SK-N-SH (cell line): ENCODE results near the gene BRINP3. TPM values are rescaled to one million over a fixed set of nuclear protein-coding genes. Genes with fewer than 3 reads are reported as not detected.

Experiments used
- CTCF ChIA-PET: fragments of 300-600, 350-600 bp; formaldehyde crosslinking; extraction: SDS; loops from one replicate; lab custom pipeline; 2021; lab: Yijun Ruan, JAX
- POLR2A ChIA-PET: fragments of 350-600 bp; sonication (Branson Sonifier 250); formaldehyde crosslinking; extraction: SDS; loops from one replicate; lab custom pipeline; 2020; ENCODE audit warnings: antibody characterized with exemption, inconsistent platforms; lab: Yijun Ruan, JAX
- DNase-seq: peaks from one replicate; pipeline ENCODE4 v3.0.0; 2012
- H2AFZ ChIP-seq: fragments of 200-600 bp; sonication (generic); 2 replicates; pipeline ENCODE4 v1.8.1; 2016; ENCODE audit warnings: antibody characterized with exemption, mild to moderate bottlenecking, low read depth
- H3F3A ChIP-seq: fragments of 200-600 bp; sonication (generic); replicated peaks from 2 replicates; pipeline ENCODE3; 2016; ENCODE audit warnings: antibody characterized with exemption, mild to moderate bottlenecking; ENCODE audit not compliant: insufficient read depth
- H3K27ac ChIP-seq, 2 experiments: fragments of 200-500 bp in 1 of 2; fragments of 200-600 bp in 1 of 2; sonication (Bioruptor generic) in 1 of 2; sonication (generic), shearing (Covaris generic) in 1 of 2; 2 replicates each; pipeline versions ENCODE4 v1.5.1 to v1.6.1; 2014 to 2016; ENCODE audit warnings: low read depth in 2 of 2, inconsistent platforms in 1 of 2, low read length in 1 of 2, mild to moderate bottlenecking in 1 of 2, mixed read lengths in 1 of 2
- H3K27me3 ChIP-seq: fragments of 200-600 bp; sonication (generic), shearing (Covaris generic); 2 replicates; pipeline ENCODE4 v1.6.1; 2016; ENCODE audit warnings: mixed run types; ENCODE audit not compliant: insufficient read depth
- H3K36me3 ChIP-seq, 2 experiments: fragments of 200-500 bp in 1 of 2; fragments of 200-600 bp in 1 of 2; sonication (Bioruptor generic) in 1 of 2; sonication (generic) in 1 of 2; replicated peaks in 1 of 2; 2 replicates each; pipeline versions ENCODE3 to v1.5.1; 2014 to 2016; ENCODE audit warnings: low read length in 1 of 2, mild to moderate bottlenecking in 1 of 2; ENCODE audit not compliant: insufficient read depth in 2 of 2, control insufficient read depth in 1 of 2
- H3K4me1 ChIP-seq, 2 experiments: fragments of 200-500 bp in 1 of 2; fragments of 200-600 bp in 1 of 2; sonication (Bioruptor generic) in 1 of 2; sonication (generic), shearing (Covaris generic) in 1 of 2; 2 replicates each; pipeline versions ENCODE4 v1.5.1 to v1.6.1; 2014 to 2016; ENCODE audit warnings: low read depth in 1 of 2, low read length in 1 of 2, mixed run types in 1 of 2; ENCODE audit not compliant: insufficient read depth in 2 of 2, control insufficient read depth in 1 of 2
- H3K4me2 ChIP-seq: fragments of 200-600 bp; sonication (generic), shearing (Covaris generic); 2 replicates; pipeline ENCODE4 v1.6.1; 2017; ENCODE audit warnings: mixed run types
- H3K4me3 ChIP-seq, 2 experiments: fragments of 200-500 bp in 1 of 2; fragments of 200-600 bp in 1 of 2; sonication (Bioruptor generic) in 1 of 2; sonication (generic), shearing (Covaris generic) in 1 of 2; 2 replicates each; pipeline versions ENCODE4 v1.5.1 to v1.8.1; 2014 to 2016; ENCODE audit warnings: low read depth in 2 of 2, inconsistent platforms in 1 of 2, low read length in 1 of 2, mild to moderate bottlenecking in 1 of 2, mixed read lengths in 1 of 2, moderate library complexity in 1 of 2
- H3K79me2 ChIP-seq: fragments of 200-600 bp; sonication (generic); 2 replicates; pipeline ENCODE4 v1.8.1; 2017; ENCODE audit warnings: mild to moderate bottlenecking; ENCODE audit not compliant: insufficient read depth
- H3K9ac ChIP-seq: fragments of 200-600 bp; sonication (generic); 2 replicates; pipeline ENCODE4 v1.6.1; 2017; ENCODE audit warnings: mixed run types
- H3K9me2 ChIP-seq: fragments of 200-600 bp; sonication (generic); 2 replicates; pipeline ENCODE4 v1.6.1; 2017; ENCODE audit warnings: mixed run types
- H3K9me3 ChIP-seq: fragments of 200-600 bp; sonication (generic); 2 replicates; pipeline ENCODE4 v1.6.1; 2017; ENCODE audit warnings: mixed run types, mild to moderate bottlenecking, moderate library complexity
- H4K20me1 ChIP-seq: fragments of 200-600 bp; sonication (generic); 2 replicates; pipeline ENCODE4 v1.6.1; 2017; ENCODE audit warnings: mild to moderate bottlenecking, mixed run types; ENCODE audit not compliant: insufficient read depth
- CHD2 ChIP-seq: fragments of 150-350 bp; IDR thresholded peaks from 2 replicates; pipeline ENCODE4 v1.6.1; 2018; ENCODE audit warnings: low read length; ENCODE audit not compliant: partially characterized antibody
- ELF1 ChIP-seq: IDR thresholded peaks from 2 replicates; pipeline ENCODE4 v1.4.0; 2012
- EZH2phosphoT487 ChIP-seq: fragments of 200-600 bp; sonication (generic); IDR thresholded peaks from 2 replicates; pipeline ENCODE4 v1.6.1; 2017; ENCODE audit warnings: low read depth, mixed run types, mild to moderate bottlenecking, antibody characterized with exemption, moderate library complexity, borderline replicate concordance
- FOXJ3 ChIP-seq: sonication (generic); formaldehyde crosslinking; IDR thresholded peaks from 2 replicates; pipeline ENCODE4 v1.5.1; 2020; ENCODE audit warnings: mild to moderate bottlenecking, missing genetic modification reagents
- FOXM1 ChIP-seq: IDR thresholded peaks from 2 replicates; pipeline ENCODE4 v1.4.0; 2012; ENCODE audit warnings: low read depth, mild to moderate bottlenecking
- JUND ChIP-seq: IDR thresholded peaks from 2 replicates; pipeline ENCODE4 v1.4.0; 2012
- MXI1 ChIP-seq: IDR thresholded peaks from 2 replicates; pipeline ENCODE4 v1.6.1; 2012; ENCODE audit warnings: mild to moderate bottlenecking, low read depth, low read length, improper control_type of control experiment
- WGBS: methylation state at CpG from one replicate; pipeline ENCODE4 v1.1.6; 2017; ENCODE audit warnings: low lambda C conversion rate; 5-methylcytosine and 5-hydroxymethylcytosine counted together
- polyA plus RNA-seq, 3 experiments: library from polyadenylated mRNA; depleted of rRNA; stranded (reverse); fragments of >200 nt; gene quantifications; 2 replicates each; pipeline ENCODE4 v1.2.3, GENCODE V29; 2012
- TF ChIP-seq, protein P1 (sequence below): fragments of 150-350 bp; IDR thresholded peaks from 2 replicates; pipeline ENCODE4 v1.6.1; 2017; ENCODE audit warnings: antibody characterized with exemption, low read length, low read depth, borderline replicate concordance
- TF ChIP-seq, protein P2 (sequence below): IDR thresholded peaks from 2 replicates; pipeline ENCODE4 v1.4.0; 2012; ENCODE audit warnings: low read depth
- TF ChIP-seq, protein P3 (sequence below): fragments of 150-350 bp; IDR thresholded peaks from 2 replicates; pipeline ENCODE4 v1.6.1; 2016; ENCODE audit warnings: mild to moderate bottlenecking, low read depth, low read length
- TF ChIP-seq, protein P4 (sequence below): IDR thresholded peaks from 2 replicates; pipeline ENCODE4 v1.4.0; 2012; ENCODE audit warnings: low read depth, borderline replicate concordance

Gene BRINP3
- polyA plus RNA-seq, 1 of the 3 experiments (the other 2 are of a cell fraction): not detected

DNA sequence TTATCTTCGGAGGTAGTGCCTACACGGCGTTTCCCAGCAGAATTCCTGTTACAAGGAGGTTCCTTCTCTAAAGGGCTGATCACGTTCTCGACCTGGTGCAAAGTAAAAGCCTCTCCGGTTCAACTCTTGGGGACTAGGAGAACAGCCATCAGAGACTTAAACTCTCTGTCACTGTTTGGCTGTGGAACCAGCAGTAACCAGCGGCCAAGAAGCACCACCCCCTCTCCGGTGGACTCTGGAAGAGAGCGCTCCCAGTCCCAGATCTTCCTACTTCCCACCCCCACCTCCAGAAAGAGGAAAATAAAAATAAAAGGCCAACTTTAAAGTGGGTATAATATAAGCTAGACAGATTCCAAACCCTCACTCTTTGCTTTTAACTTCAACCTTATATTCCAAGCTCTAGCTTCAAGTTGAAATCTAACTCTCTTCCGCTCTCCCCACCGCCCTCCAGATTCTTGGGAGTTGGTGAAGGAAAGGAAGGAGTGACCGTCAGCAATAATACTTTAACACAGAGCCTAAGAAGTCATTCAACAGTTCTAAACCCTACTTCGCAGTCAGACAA is 2.9 kb downstream of the BRINP3 start:
- H3K36me3 ChIP-seq: no peaks in the 10 kb centered on the region
- H3K4me2 ChIP-seq: no peak overlapping the region
- H3K9me2 ChIP-seq: no peaks in the 10 kb centered on the region
- 73% methylated on average over 13 of the region's 13 CpGs for WGBS
- H2AFZ ChIP-seq: no peak overlapping the region
- TF ChIP-seq JUND (no peak), ELF1 (no peak), FOXM1 (no peak), CHD2 (no peak), FOXJ3 (CRISPR knock-in tag) (no peak)
- TF ChIP-seq, protein P1, sequence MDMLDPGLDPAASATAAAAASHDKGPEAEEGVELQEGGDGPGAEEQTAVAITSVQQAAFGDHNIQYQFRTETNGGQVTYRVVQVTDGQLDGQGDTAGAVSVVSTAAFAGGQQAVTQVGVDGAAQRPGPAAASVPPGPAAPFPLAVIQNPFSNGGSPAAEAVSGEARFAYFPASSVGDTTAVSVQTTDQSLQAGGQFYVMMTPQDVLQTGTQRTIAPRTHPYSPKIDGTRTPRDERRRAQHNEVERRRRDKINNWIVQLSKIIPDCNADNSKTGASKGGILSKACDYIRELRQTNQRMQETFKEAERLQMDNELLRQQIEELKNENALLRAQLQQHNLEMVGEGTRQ: no peak
- TF ChIP-seq, protein P2, sequence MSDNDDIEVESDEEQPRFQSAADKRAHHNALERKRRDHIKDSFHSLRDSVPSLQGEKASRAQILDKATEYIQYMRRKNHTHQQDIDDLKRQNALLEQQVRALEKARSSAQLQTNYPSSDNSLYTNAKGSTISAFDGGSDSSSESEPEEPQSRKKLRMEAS: no peak
- no peaks in the 10 kb centered on the region for H3F3A ChIP-seq
- no peak overlapping the region for H3K4me3 ChIP-seq
- no peaks in the 10 kb centered on the region for H3K79me2 ChIP-seq
- H3K27me3 ChIP-seq: no peaks in the 10 kb centered on the region
- DNase-seq: no peak
- no peaks in the 10 kb centered on the region for H3K9me3 ChIP-seq
- no peak overlapping the region for H3K9ac ChIP-seq
- no peaks in the 10 kb centered on the region for H4K20me1 ChIP-seq
- no peak overlapping the region for H3K27ac ChIP-seq
- CTCF ChIA-PET: interaction anchor here (1.0 to 1.2 kb wide), 2 partner anchors 19 to 39 kb away, joined by 3 read pairs; no protein-coding TSS in a partner anchor
- POLR2A ChIA-PET: no interaction called here
- H3K4me1 ChIP-seq: peaks cover 0 to 6% of the 10 kb centered on the region in 2 experiments; a peak in 2 of 4 replicates

DNA sequence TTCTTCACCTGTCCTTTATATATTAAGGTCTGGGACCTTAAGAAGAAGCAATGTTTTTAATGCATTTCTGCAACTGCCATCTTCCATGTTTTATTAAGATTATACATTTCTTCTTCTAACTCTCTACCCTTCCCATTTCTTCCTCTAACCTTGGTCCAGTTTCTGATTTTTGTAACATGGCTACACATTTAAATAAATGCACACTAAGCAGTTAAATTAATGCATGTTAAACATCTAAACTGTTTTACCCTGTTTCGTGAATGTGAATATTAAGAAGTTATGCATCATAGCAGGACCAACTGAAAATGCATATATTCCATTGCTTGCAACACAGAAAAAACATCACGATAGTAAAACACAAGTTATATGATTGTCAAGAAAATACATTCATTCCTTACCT is 3.7 kb downstream of the BRINP3 start:
- H3K27me3 ChIP-seq: no peaks in the 10 kb centered on the region
- no peaks in the 10 kb centered on the region for H3K9me3 ChIP-seq
- WGBS: 52% methylated on average over 2 of the region's 2 CpGs
- no peaks in the 10 kb centered on the region for H3K9me2 ChIP-seq
- POLR2A ChIA-PET: no interaction called here
- no peaks in the 10 kb centered on the region for H3F3A ChIP-seq
- H3K36me3 ChIP-seq: no peaks in the 10 kb centered on the region
- CTCF ChIA-PET: interaction anchor here (0.6 kb wide), 1 partner anchor 1511 kb away, joined by 3 read pairs; no protein-coding TSS in a partner anchor
- no peak overlapping the region for H2AFZ ChIP-seq
- TF ChIP-seq, protein P3, sequence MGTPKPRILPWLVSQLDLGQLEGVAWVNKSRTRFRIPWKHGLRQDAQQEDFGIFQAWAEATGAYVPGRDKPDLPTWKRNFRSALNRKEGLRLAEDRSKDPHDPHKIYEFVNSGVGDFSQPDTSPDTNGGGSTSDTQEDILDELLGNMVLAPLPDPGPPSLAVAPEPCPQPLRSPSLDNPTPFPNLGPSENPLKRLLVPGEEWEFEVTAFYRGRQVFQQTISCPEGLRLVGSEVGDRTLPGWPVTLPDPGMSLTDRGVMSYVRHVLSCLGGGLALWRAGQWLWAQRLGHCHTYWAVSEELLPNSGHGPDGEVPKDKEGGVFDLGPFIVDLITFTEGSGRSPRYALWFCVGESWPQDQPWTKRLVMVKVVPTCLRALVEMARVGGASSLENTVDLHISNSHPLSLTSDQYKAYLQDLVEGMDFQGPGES: no peak
- no peak for TF ChIP-seq FOXJ3 (CRISPR knock-in tag)
- TF ChIP-seq EZH2phosphoT487: no peak
- no peak for TF ChIP-seq JUND
- TF ChIP-seq, protein P4, sequence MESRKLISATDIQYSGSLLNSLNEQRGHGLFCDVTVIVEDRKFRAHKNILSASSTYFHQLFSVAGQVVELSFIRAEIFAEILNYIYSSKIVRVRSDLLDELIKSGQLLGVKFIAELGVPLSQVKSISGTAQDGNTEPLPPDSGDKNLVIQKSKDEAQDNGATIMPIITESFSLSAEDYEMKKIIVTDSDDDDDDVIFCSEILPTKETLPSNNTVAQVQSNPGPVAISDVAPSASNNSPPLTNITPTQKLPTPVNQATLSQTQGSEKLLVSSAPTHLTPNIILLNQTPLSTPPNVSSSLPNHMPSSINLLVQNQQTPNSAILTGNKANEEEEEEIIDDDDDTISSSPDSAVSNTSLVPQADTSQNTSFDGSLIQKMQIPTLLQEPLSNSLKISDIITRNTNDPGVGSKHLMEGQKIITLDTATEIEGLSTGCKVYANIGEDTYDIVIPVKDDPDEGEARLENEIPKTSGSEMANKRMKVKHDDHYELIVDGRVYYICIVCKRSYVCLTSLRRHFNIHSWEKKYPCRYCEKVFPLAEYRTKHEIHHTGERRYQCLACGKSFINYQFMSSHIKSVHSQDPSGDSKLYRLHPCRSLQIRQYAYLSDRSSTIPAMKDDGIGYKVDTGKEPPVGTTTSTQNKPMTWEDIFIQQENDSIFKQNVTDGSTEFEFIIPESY: no peak
- TF ChIP-seq MXI1: no peak
- no peak overlapping the region for H3K4me3 ChIP-seq
- H3K4me1 ChIP-seq: peaks cover 0 to 6% of the 10 kb centered on the region in 2 experiments; a peak in 2 of 4 replicates
- no peak overlapping the region for H3K27ac ChIP-seq
- H3K4me2 ChIP-seq: no peak overlapping the region
- H4K20me1 ChIP-seq: no peaks in the 10 kb centered on the region
- DNase-seq: no peak
- H3K79me2 ChIP-seq: no peaks in the 10 kb centered on the region
- H3K9ac ChIP-seq: no peak overlapping the region
